ENCODE results near the gene PSMA6. TPM values are rescaled to one million over a fixed set of nuclear protein-coding genes. Genes with fewer than 3 reads are reported as not detected.
"Not testable (repeated sequence)": the region's sequence is repeated elsewhere in the genome, so short reads cannot be mapped to it uniquely, and the experiment has no call there.

The PSMA6 gene
- total RNA-seq, 1 experiment from 2014 or later = 325 TPM

DNA sequence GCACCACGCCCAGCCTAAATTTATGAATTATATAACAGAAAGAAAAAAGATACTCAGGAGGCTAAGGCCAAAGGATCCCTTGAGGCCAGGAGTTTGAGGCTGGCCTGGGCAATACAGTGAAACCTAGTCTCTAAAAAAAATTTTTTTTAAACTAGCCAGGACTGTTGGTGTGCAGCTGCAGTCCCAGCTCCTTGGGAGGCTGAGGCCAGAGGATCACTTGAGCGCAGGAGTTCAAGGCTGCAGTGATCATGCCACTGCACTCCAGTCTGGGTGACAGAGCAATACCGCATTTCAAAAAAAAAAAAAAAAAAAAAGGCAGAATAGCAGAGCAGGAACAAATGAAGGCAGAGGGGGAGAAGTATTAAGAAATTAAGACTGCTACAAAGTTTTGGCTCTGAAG lies 2.6 kb upstream of the PSMA6 start:
- no peaks in the 10 kb centered on the region for H3K9me3 ChIP-seq (replicated peaks)
- H3K36me3 ChIP-seq = peaks cover 11% of the 10 kb centered on the region
- no peak overlapping the region for H3K27ac ChIP-seq
- H3K4me3 ChIP-seq = no peak overlapping the region
- H3K4me1 ChIP-seq (replicated peaks) = peaks cover 12% of the 10 kb centered on the region
- DNase-seq (ENCODE audit: low read depth in 1 of 2, low spot score in 2 of 2) = no peak
- H3K27me3 ChIP-seq (replicated peaks) = no peaks in the 10 kb centered on the region

DNA sequence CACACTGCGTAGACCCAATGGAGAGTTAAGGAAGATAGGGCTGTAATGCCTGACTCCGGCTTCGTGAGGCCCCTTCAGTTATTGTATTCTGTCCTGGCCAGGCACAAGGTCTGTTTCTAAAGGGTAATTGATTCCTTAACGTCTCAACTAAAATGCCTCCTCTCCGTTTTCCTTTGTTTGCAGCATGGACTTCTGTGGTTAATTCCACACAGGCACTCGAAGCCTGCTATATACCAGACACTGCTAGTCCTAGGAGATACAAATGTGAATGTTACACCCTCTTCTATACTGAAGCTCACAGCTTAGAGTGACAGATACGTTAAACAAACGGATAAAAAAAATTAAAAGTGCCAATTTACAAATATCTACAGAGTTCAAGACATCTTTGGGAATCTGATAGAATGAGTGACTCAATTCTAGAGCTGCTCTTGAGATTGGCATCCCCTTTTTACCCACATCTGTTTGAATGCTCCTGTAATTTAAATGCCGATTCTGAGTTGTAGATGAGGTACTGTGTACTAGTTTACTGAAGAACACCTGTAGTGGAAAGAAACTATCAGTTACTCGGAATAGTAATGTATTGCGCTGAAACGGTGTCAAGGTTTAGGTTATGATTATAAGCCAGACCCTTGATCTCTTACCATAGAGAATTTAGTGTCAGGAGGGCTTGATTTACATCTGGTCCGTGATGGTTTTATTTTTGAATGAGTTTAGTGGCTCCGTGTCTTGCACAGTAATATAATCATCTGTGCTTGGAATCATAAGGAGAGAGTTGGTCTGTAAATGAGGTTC lies 784 bp downstream of the PSMA6 start:
- DNase-seq (ENCODE audit: low read depth in 1 of 2, low spot score in 2 of 2) = no peak
- peaks cover 12% of the 10 kb centered on the region for H3K4me1 ChIP-seq (replicated peaks)
- H3K27me3 ChIP-seq (replicated peaks) = no peaks in the 10 kb centered on the region
- peak overlapping the region; percentile 56 for H3K4me3 ChIP-seq
- H3K9me3 ChIP-seq (replicated peaks) = no peaks in the 10 kb centered on the region
- H3K27ac ChIP-seq = peak overlapping the region; percentile 48
- peaks cover 21% of the 10 kb centered on the region for H3K36me3 ChIP-seq

DNA sequence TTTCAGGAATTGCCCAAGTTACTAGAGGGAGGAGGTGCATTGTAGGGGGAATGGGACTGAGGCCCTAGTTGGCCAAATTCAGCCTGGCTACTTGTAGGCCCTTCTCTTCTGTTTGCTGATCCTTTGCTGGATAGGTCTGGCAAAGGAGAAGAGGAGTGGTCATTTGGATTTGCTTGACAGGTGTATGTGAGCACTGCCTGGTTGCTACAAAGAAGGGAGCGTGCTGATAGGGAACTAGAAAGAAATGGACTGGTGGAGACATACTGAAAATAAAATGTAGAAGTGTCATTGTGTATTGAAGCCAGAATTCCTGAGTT lies 3.6 kb downstream of the PSMA6 start:
- no peaks in the 10 kb centered on the region for H3K27me3 ChIP-seq (replicated peaks)
- H3K4me1 ChIP-seq (replicated peaks) = peaks cover 14% of the 10 kb centered on the region
- no peak overlapping the region for H3K27ac ChIP-seq
- no peak for DNase-seq (ENCODE audit: low read depth in 1 of 2, low spot score in 2 of 2)
- no peaks in the 10 kb centered on the region for H3K9me3 ChIP-seq (replicated peaks)
- no peak overlapping the region for H3K4me3 ChIP-seq
- peaks cover 21% of the 10 kb centered on the region for H3K36me3 ChIP-seq

DNA sequence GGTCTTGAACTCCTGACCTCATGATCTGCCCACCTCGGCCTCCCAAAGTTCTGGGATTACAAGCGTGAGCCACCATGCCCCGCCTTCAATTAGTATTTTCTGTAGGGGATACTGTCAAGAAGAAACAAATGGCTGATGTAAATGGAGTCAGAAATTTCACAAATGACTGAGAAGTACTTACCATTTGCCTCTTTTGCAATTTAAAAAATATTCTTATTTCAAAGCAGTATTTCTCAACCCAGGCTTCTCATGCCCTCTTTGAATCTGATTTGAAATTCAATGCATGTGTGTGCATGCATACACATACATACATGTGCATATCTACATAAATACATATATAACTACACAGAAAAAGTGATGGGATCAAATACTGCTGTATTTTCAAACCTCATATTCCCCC lies 4.4 kb downstream of the PSMA6 start:
- peaks cover 21% of the 10 kb centered on the region for H3K36me3 ChIP-seq
- DNase-seq (ENCODE audit: low read depth in 1 of 2, low spot score in 2 of 2) = no peak
- no peaks in the 10 kb centered on the region for H3K27me3 ChIP-seq (replicated peaks)
- H3K4me3 ChIP-seq = no peak overlapping the region
- no peaks in the 10 kb centered on the region for H3K9me3 ChIP-seq (replicated peaks)
- H3K4me1 ChIP-seq (replicated peaks) = peaks cover 11% of the 10 kb centered on the region
- H3K27ac ChIP-seq = no peak overlapping the region

DNA sequence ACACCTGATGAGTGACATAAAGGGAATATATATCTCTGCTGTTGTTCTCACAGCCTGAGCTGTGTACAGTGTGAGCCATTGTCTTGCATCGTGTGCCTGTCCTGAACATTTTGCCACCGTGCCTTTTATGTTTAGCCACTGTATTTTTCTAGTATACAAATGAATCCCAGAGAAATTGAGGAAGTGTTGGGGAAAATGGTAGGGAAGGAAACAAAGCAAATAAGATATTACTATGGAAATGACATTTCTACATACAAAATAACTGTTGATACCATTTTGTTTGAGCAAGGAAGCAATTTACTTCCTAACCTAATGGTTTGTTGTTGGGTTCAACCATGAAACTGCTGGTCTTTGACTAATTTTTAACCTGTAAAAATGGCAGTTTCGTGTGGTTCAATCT lies 5.5 kb downstream of the PSMA6 start:
- Histone ChIP-seq H3K27me3 (replicated peaks) (no peaks in the 10 kb centered on the region), H3K4me3 (no peak overlapping the region), H3K27ac (no peak overlapping the region), H3K36me3 (peaks cover 18% of the 10 kb centered on the region), H3K4me1 (replicated peaks) (peaks cover 11% of the 10 kb centered on the region), H3K9me3 (replicated peaks) (no peaks in the 10 kb centered on the region)
- DNase-seq (ENCODE audit: low read depth in 1 of 2, low spot score in 2 of 2) = no peak

DNA sequence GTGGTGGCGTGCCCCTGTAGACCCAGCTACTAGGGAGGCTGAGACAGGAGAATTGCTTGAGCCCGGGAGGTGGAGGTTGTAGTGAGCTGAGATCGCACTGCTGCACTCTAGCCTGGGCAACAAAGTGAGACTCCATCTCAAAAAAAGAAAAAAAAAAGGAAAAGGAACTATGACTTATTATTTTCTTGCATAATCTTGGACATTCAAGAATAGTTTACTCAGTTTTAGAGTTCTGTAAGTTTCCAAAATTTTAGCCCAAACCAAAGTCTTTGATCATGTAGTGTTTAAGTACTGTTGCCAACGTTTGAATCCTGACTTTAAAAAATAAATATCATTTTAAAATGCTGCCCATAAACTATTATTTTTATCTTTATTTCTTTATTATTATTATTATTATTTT lies 6.2 kb downstream of the PSMA6 start:
- Histone ChIP-seq H3K27ac (no peak overlapping the region), H3K9me3 (replicated peaks) (no peaks in the 10 kb centered on the region), H3K36me3 (peaks cover 16% of the 10 kb centered on the region), H3K4me1 (replicated peaks) (peaks cover 11% of the 10 kb centered on the region), H3K4me3 (no peak overlapping the region), H3K27me3 (replicated peaks) (no peaks in the 10 kb centered on the region)
- DNase-seq (ENCODE audit: low read depth in 1 of 2, low spot score in 2 of 2) = no peak

DNA sequence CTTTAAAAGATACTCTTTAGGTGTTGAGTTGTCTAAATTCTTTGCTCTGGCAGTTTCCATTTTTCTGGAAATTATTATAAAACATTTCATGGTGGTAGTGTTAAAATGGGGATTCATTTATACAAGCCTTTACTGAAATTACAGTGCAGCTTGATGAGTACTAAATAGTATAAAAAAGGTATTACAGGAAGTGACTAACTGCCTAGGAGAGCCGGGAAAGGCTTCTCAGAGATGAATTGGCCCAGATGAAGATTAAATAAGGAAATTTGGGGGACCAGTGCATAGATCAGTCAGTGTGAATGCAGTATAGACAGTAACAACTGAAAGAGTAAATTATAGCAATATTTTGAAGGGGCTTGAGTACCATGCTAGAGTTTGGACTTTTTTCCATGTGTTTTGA lies 7.5 kb downstream of the PSMA6 start:
- Histone ChIP-seq H3K4me1 (replicated peaks) (0 out of 2 replicates have a peak, but pooled peaks cover 3% of the 10 kb centered on the region), H3K4me3 (no peak overlapping the region), H3K27ac (no peak overlapping the region), H3K36me3 (peaks cover 13% of the 10 kb centered on the region), H3K27me3 (replicated peaks) (no peaks in the 10 kb centered on the region), H3K9me3 (replicated peaks) (no peaks in the 10 kb centered on the region)
- DNase-seq (ENCODE audit: low read depth in 1 of 2, low spot score in 2 of 2) = no peak

DNA sequence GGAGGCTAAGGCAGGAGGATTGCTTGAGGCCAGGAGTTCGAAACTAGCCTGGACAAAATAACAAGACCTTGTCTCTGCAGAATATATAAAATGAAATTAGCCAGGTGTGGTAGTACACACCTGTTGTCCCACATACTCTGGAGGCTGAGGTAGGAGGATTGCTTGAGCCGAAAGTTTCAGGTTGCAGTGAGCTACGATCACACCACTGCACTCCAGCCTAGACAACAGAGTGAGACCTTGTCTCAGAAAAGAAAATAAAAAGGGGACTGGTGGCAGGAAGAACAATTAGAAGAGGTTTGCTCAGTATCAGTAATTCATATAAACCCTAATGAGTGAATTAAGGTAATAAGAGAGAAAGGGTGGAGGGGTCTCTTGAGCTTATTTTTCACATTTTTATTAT lies 8.0 kb downstream of the PSMA6 start:
- H3K4me1 ChIP-seq (replicated peaks) = 0 out of 2 replicates have a peak, but pooled peaks cover 3% of the 10 kb centered on the region
- no peak for DNase-seq (ENCODE audit: low read depth in 1 of 2, low spot score in 2 of 2)
- no peaks in the 10 kb centered on the region for H3K9me3 ChIP-seq (replicated peaks)
- H3K36me3 ChIP-seq = peaks cover 9% of the 10 kb centered on the region; the same call in 1 of the 2 replicates
- H3K27ac ChIP-seq = no peak overlapping the region
- H3K27me3 ChIP-seq (replicated peaks) = no peaks in the 10 kb centered on the region
- no peak overlapping the region for H3K4me3 ChIP-seq

DNA sequence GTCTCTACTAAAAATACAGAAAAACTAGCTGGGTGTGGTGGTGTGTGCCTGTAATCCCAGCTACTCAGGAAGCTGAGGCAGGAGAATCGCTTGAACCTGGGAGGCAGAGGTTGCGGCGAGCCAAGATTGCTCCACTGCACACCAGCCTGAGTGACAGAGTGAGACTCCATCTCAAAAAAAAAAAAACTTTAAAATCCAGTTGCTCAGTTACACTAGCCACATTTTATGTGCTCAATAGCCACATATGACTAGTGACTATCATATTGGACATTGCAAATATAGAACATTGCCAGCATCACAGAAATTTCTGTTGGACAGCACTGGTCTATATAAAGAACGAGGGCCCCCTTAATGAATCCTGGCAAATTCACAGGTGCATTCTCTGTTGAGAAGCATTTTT lies 9.2 kb downstream of the PSMA6 start:
- H3K4me3 ChIP-seq; DNase-seq (ENCODE audit: low read depth in 1 of 2, low spot score in 2 of 2); H3K9me3 ChIP-seq (replicated peaks); H3K4me1 ChIP-seq (replicated peaks); H3K36me3 ChIP-seq; H3K27me3 ChIP-seq (replicated peaks); H3K27ac ChIP-seq: not testable (repeated sequence)

DNA sequence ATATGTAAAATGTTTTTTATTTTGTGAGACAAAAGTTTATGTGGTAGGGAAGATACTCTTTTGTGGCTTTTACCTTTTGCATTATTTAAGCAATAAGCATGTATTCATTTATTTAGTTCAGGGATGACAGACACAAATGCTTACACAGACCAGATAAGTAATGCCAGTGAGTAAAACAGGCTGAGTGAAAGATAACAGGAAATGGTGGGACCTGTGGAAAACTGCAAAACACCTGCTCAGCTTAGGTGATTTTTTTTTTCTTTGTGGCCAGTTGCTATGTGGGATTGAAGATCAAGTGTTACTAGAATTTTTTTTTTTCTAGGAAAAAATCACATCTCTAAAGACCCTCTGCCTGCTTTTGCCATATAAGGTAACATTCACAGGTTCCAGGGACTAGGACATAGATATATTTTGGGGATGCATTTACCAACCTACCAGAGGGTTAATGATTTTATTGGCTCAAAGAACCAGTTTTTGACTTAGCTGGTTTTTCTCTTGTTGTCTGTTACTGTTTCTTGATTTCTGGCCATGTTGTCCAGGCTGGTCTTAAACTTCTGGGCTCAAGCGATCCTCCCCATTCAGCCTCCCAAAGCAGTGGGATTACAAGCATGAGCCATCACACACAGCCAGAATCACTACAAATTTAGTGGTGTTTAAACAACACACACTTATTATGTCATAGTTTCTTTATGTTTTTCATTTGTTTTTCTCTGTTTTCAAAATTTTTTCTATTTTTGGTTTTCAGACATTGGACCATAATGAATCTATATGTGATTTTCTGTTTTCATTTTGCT lies 9.8 kb downstream of the PSMA6 start:
- Histone ChIP-seq H3K4me3 (no peak overlapping the region), H3K4me1 (replicated peaks) (0 out of 2 replicates have a peak, but pooled peaks cover 3% of the 10 kb centered on the region), H3K27me3 (replicated peaks) (no peaks in the 10 kb centered on the region), H3K36me3 (peaks cover 7% of the 10 kb centered on the region; the same call in 1 of the 2 replicates), H3K9me3 (replicated peaks) (no peaks in the 10 kb centered on the region), H3K27ac (no peak overlapping the region)
- no peak for DNase-seq (ENCODE audit: low read depth in 1 of 2, low spot score in 2 of 2)

DNA sequence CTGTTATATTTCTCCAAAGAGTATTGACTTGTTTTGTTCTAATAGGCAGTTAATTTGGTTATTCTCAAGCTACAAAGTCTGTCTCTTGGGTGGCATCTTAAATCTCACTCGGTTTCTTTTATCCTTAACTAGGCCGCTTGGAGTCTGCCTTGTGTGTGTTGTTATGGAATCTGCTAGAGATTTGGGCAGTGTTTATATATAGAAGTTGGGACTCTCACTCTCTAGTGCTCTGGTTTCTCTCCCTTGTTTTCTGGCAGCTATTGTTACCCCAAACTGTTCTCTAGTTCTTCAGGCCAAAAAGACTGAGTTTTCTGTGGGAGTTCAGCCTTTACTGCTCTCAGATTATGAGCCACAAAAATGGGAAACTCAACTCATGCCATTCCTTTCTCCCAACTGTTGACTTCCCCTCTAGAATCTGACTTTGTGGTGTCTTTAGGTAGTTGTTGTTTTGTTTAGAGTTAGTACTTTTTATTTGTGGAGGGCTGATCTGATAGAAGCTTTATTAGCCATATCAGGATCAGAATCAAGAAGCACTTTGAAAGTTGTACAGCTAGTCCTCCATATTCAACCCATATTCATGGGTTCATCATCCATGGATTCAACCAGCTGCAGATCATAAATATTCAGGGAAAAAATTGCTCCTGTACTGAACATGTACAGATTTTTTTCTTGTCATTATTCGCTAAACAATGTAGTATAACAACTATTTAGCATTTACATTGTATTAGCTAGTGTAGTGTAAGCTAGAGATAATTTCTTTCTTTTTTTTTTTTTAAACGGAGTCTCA lies 11.2 kb downstream of the PSMA6 start:
- H3K36me3 ChIP-seq = peaks cover 16% of the 10 kb centered on the region
- no peak for DNase-seq (ENCODE audit: low read depth in 1 of 2, low spot score in 2 of 2)
- H3K9me3 ChIP-seq (replicated peaks) = no peaks in the 10 kb centered on the region
- 0 out of 2 replicates have a peak, but pooled peaks cover 3% of the 10 kb centered on the region for H3K4me1 ChIP-seq (replicated peaks)
- no peak overlapping the region for H3K27ac ChIP-seq
- no peak overlapping the region for H3K4me3 ChIP-seq
- no peaks in the 10 kb centered on the region for H3K27me3 ChIP-seq (replicated peaks)

DNA sequence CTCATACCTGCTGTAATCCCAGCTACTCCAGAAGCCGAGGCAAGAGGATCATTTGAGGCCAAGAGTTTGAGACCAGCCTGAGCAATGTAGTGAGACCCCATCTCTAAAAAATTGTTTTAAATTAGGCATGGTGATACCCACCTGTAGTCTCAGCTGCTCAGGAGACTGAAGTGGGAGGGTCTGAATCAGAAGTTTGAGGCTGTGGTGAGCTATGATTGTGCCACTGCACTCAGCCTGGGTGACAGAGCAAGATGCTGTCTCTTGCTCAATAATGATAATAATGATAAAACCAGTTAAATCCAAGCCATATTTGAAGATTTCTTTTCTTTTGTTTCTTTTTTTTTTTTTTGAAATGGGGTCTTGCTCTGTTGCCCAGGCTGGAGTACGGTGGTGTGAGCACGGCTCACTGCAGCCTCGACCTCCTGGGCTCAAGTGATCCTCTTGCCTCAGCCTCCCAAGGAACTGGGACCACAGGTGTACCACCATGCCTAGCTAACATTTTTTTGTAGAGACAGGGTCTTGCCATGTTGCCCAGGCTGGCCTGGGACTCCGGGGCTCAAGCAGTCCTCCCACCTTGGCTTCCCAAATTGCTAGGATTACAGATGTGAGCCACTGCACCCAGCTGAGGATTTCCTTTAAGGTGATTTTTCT lies 12.8 kb downstream of the PSMA6 start:
- H3K27me3 ChIP-seq (replicated peaks) = no peaks in the 10 kb centered on the region
- no peaks in the 10 kb centered on the region for H3K4me1 ChIP-seq (replicated peaks)
- H3K4me3 ChIP-seq = no peak overlapping the region
- no peaks in the 10 kb centered on the region for H3K9me3 ChIP-seq (replicated peaks)
- no peak overlapping the region for H3K27ac ChIP-seq
- DNase-seq (ENCODE audit: low read depth in 1 of 2, low spot score in 2 of 2) = no peak
- H3K36me3 ChIP-seq = peaks cover 31% of the 10 kb centered on the region

DNA sequence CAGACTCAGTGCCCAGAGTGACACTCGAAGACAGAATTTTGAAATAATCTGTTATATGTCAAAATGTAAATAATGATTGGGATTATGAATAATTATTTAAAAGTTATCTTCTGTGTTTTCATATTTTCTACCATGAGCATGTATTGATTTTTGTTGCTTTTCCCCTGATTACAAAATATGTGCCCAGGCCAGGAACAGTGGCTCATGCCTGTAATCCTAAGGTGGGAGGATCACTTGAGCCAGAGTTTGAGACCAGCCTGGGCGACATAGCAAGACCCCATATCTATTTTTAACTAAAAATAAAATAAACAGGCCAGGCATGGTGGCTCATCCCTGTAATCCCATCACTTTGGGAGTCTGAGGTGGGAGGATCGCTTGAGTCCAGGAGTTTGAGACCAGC lies 13.5 kb downstream of the PSMA6 start:
- no peak for DNase-seq (ENCODE audit: low read depth in 1 of 2, low spot score in 2 of 2)
- Histone ChIP-seq H3K36me3 (peaks cover 37% of the 10 kb centered on the region), H3K4me1 (replicated peaks) (no peaks in the 10 kb centered on the region), H3K9me3 (replicated peaks) (no peaks in the 10 kb centered on the region), H3K27ac (no peak overlapping the region), H3K27me3 (replicated peaks) (no peaks in the 10 kb centered on the region), H3K4me3 (no peak overlapping the region)
